ENCODE measurements around the gene TREML2. TPM values are rescaled to one million over a fixed set of nuclear protein-coding genes. Genes with fewer than 3 reads are reported as not detected.
"Not testable (repeated sequence)": the region's sequence is repeated elsewhere in the genome, so short reads cannot be mapped to it uniquely, and the experiment has no call there.

TREML2 gene
- total RNA-seq, 1 donor from 2014 or later: 1.0 TPM

GRCh38 chr6:41209547-41210320, 8.8 kb upstream of the TREML2 start:
- peak; percentile 72 for DNase-seq (ENCODE audit: low spot score)

GRCh38 chr6:41208439-41209106, 7.6 kb upstream of the TREML2 start:
- peak; percentile 67 for DNase-seq (ENCODE audit: low spot score)

- DNase-seq (ENCODE audit: low spot score): no peak
Observed at GRCh38 chr6:41204156-41204555, 3.2 kb upstream of the TREML2 start.

- DNase-seq (ENCODE audit: low spot score): peak; percentile 41
Observed at GRCh38 chr6:41201764-41202173, 820 bp upstream of the TREML2 start.

- DNase-seq (ENCODE audit: low spot score): peak; percentile 74
Observed at GRCh38 chr6:41200296-41200900, 551 bp downstream of the TREML2 start.

- DNase-seq (ENCODE audit: low spot score): peak; percentile 73
Observed at GRCh38 chr6:41199552-41200246, 1.2 kb downstream of the TREML2 start.

GRCh38 chr6:41197234-41197633, 3.7 kb downstream of the TREML2 start:
- no peak for DNase-seq (ENCODE audit: low spot score)

- no peak for DNase-seq (ENCODE audit: low spot score)
Observed at GRCh38 chr6:41194386-41194785, 6.6 kb downstream of the TREML2 start.

GRCh38 chr6:41193884-41194283, 7.1 kb downstream of the TREML2 start:
- no peak for DNase-seq (ENCODE audit: low spot score)

GRCh38 chr6:41193171-41193734, 7.7 kb downstream of the TREML2 start:
- DNase-seq (ENCODE audit: low spot score): no peak

GRCh38 chr6:41191569-41191968, 9.4 kb downstream of the TREML2 start:
- no peak for DNase-seq (ENCODE audit: low spot score)

- DNase-seq (ENCODE audit: low spot score): no peak
Observed at GRCh38 chr6:41190791-41191190, 10.2 kb downstream of the TREML2 start.

GRCh38 chr6:41189967-41190366, 11.0 kb downstream of the TREML2 start:
- no peak for DNase-seq (ENCODE audit: low spot score)

GRCh38 chr6:41189046-41189445, 11.9 kb downstream of the TREML2 start:
- not testable (repeated sequence) for DNase-seq (ENCODE audit: low spot score)

GRCh38 chr6:41187924-41188886, 12.7 kb downstream of the TREML2 start:
- no peak for DNase-seq (ENCODE audit: low spot score)

GRCh38 chr6:41186031-41186562, 14.9 kb downstream of the TREML2 start:
- no peak for DNase-seq (ENCODE audit: low spot score)

- no peak for DNase-seq (ENCODE audit: low spot score)
Observed at GRCh38 chr6:41184761-41185160, 16.2 kb downstream of the TREML2 start.

GRCh38 chr6:41182069-41183034, 18.6 kb downstream of the TREML2 start:
- DNase-seq (ENCODE audit: low spot score): no peak

GRCh38 chr6:41181566-41181965, 19.4 kb downstream of the TREML2 start:
- DNase-seq (ENCODE audit: low spot score): no peak

All from mesenteric fat pad (tissue), 1 donor.